ENCODE results near the gene KCND1. TPM values are rescaled to one million over a fixed set of nuclear protein-coding genes. Genes with fewer than 3 reads are reported as not detected.

KCND1 gene
- total and polyA plus RNA-seq, 7 donors: 0.03 to 0.44 (median 0.30) TPM

- Histone ChIP-seq H3K27ac (peak overlapping the region; percentile 93), H3K4me1 (peaks cover 6% of the 10 kb centered on the region), H3K36me3 (ENCODE audit: insufficient read depth in 1 of 2, low read depth in 1 of 2) (peaks cover 0 to 4% of the 10 kb centered on the region in 2 donors), H3K4me3 (peak overlapping the region; percentile 76), H3K9me3 (no peaks in the 10 kb centered on the region), H3K27me3 (ENCODE audit: insufficient read depth in 3 of 3, low read length in 2 of 3) (no peaks in the 10 kb centered on the region)
- no peak for TF ChIP-seq CTCF (IDR thresholded peaks at IDR 0.05)
- WGBS, 3 donors: 0 to 37% (median 0%) methylated on average over 18 to 21 of the region's 21 CpGs
- ATAC-seq: peak; percentile 13 to 63 (median 34)
- DNase-seq: peak; percentile 47 to 82
- intact Hi-C loops (cut with DNase I): loop anchor here in 1 of 2 donors (5.0 kb wide), 1 partner anchor 36 kb away; no protein-coding TSS in a partner anchor
These were observed 13.0 kb downstream of the KCND1 start for GRCh38 chrX:48958635-48959094.

GRCh38 chrX:48957827-48958634 lies 13.6 kb downstream of the KCND1 start:
- Histone ChIP-seq H3K27me3 (ENCODE audit: insufficient read depth in 3 of 3, low read length in 2 of 3) (no peaks in the 10 kb centered on the region), H3K36me3 (ENCODE audit: insufficient read depth in 1 of 2, low read depth in 1 of 2) (peaks cover 0 to 4% of the 10 kb centered on the region in 2 donors), H3K4me1 (peaks cover 6% of the 10 kb centered on the region), H3K27ac (peak overlapping the region; percentile 93), H3K4me3 (peak overlapping the region; percentile 76), H3K9me3 (no peaks in the 10 kb centered on the region)
- peak; percentile 91 to 94 (median 93) for ATAC-seq
- DNase-seq: peak; percentile 95 to 98
- intact Hi-C loops (cut with DNase I): loop anchor here in 1 of 2 donors (5.0 kb wide), 1 partner anchor 36 kb away; no protein-coding TSS in a partner anchor
- no peak for TF ChIP-seq CTCF (IDR thresholded peaks at IDR 0.05)
- 0 to 34% (median 1%) methylated on average over 45 to 66 of the region's 66 CpGs for whole genome bisulfite sequencing, 3 donors

DNA sequence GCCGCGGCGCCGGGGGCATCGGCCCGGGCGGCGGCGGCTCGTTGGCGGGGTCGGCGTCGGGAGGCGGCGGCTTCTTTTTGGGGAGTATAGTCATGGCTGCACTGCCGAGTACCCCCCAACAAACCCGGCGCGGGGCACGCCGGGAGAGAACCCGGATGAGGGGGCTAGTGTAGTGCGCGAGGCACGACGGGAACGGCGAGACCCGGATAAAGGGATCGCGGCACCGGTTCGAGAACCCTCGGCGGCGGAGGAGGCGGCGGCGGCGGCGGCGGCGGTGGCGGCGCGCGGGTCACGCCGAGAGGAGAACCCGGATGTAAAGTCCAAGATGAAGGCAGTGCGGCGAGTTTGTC lies 14.2 kb downstream of the KCND1 start, which contains the start of gene OTUD5:
Gene OTUD5, minus strand, starts transcription at position 131 of the 350 bp plus-strand sequence. Its CDS starts 37 bp downstream, at position 94.
- H3K9me3 ChIP-seq: no peaks in the 10 kb centered on the region
- H3K4me1 ChIP-seq: peaks cover 6% of the 10 kb centered on the region
- peak within 1 kb of the TSS; percentile 93 for H3K27ac ChIP-seq
- peak within 1 kb of the TSS; percentile 76 for H3K4me3 ChIP-seq
- H3K27me3 ChIP-seq (ENCODE audit: insufficient read depth in 3 of 3, low read length in 2 of 3): no peaks in the 10 kb centered on the region
- DNase-seq (peak; percentile 67 to 78), ATAC-seq (peak; percentile 0 to 25 (median 8))
- H3K36me3 ChIP-seq (ENCODE audit: insufficient read depth in 1 of 2, low read depth in 1 of 2): peaks cover 0 to 4% of the 10 kb centered on the region in 2 donors
- intact Hi-C loops (cut with DNase I): loop anchor here in 1 of 2 donors (5.0 kb wide), 1 partner anchor 35 kb away; no protein-coding TSS in a partner anchor
- 0 to 43% (median 0%) methylated on average over 4 to 53 of the region's 53 CpGs for WGBS, 3 donors
- no peak for TF ChIP-seq CTCF (IDR thresholded peaks at IDR 0.05)

GRCh38 chrX:48956728-48957414 lies 14.8 kb downstream of the KCND1 start:
- H3K9me3 ChIP-seq: no peaks in the 10 kb centered on the region
- no peaks in the 10 kb centered on the region for H3K27me3 ChIP-seq (ENCODE audit: insufficient read depth in 3 of 3, low read length in 2 of 3)
- peak overlapping the region; percentile 76 for H3K4me3 ChIP-seq
- peaks cover 0 to 4% of the 10 kb centered on the region in 2 donors for H3K36me3 ChIP-seq (ENCODE audit: insufficient read depth in 1 of 2, low read depth in 1 of 2)
- H3K4me1 ChIP-seq: peaks cover 6% of the 10 kb centered on the region
- peak overlapping the region; percentile 93 for H3K27ac ChIP-seq
- WGBS, 3 donors: 1 to 39% (median 7%) methylated on average over 6 to 55 of the region's 61 CpGs
- no peak for TF ChIP-seq CTCF (IDR thresholded peaks at IDR 0.05)
- intact Hi-C loops (cut with DNase I): loop anchor here in 1 of 2 donors (5.0 kb wide), 1 partner anchor 35 kb away; no protein-coding TSS in a partner anchor
- DNase-seq: peak; percentile 30 to 58
- ATAC-seq: no peak

All from psoas muscle (tissue), 8 donors.